Endothelial cell of umbilical vein (primary cell): ENCODE measurements around the gene KCNG2. TPM values are rescaled to one million over a fixed set of nuclear protein-coding genes. Genes with fewer than 3 reads are reported as not detected.

Source experiments
- BruUV-seq: library from RNA; stranded (reverse); fragments of 400-500 nt; replicated peaks from 2 replicates; lab custom pipeline; 2021; lab: Mats Ljungman, UMichigan
- CTCF ChIA-PET: fragments of 300-600, 350-600 bp; sonication (Branson Sonifier 250); formaldehyde crosslinking; loops from one replicate; lab custom pipeline; 2021; ENCODE audit warnings: antibody characterized with exemption, inconsistent platforms; lab: Charles Lee
- POLR2A ChIA-PET: fragments of 300-600, 350-600 bp; sonication (Branson Sonifier 250); formaldehyde crosslinking; loops from one replicate; lab custom pipeline; 2021; ENCODE audit warnings: antibody characterized with exemption, inconsistent platforms; lab: Charles Lee
- DNase-seq: peaks from one replicate; pipeline ENCODE4 v3.0.0-alpha.2; 2011; ENCODE audit warnings: low read depth, low spot score
- FAIRE-seq: peaks from 2 replicates; lab custom pipeline; 2011; peaks lifted over from hg19 to GRCh38; lab: Jason Lieb, UNC
- H2AFZ ChIP-seq: 2 replicates; pipeline ENCODE4 v1.6.0; 2012; ENCODE audit warnings: low read depth, low read length, control low read depth, inconsistent platforms
- H3K27ac ChIP-seq: 2 replicates; pipeline ENCODE4 v1.5.1; 2011; ENCODE audit warnings: low read depth, mild to moderate bottlenecking, control low read depth, low read length, moderate library complexity; ENCODE audit not compliant: insufficient read depth
- H3K27me3 ChIP-seq, 2 experiments: 2 replicates each; pipeline versions ENCODE4 v1.6.0 to v1.6.1; 2011; ENCODE audit warnings: low read length in 2 of 2, mixed read lengths in 1 of 2; ENCODE audit not compliant: control insufficient read depth in 2 of 2, insufficient read depth in 2 of 2
- H3K36me3 ChIP-seq, 2 experiments: 2 replicates in 1 of 2; 3 replicates in 1 of 2; pipeline ENCODE4 v1.5.1; 2011; ENCODE audit warnings: low read length in 2 of 2, mild to moderate bottlenecking in 1 of 2, moderate library complexity in 1 of 2; ENCODE audit not compliant: control insufficient read depth in 2 of 2, insufficient read depth in 2 of 2; ENCODE audit errors: extremely low read depth in 1 of 2
- H3K4me1 ChIP-seq: 3 replicates; pipeline ENCODE4 v1.5.1; 2011; ENCODE audit warnings: mild to moderate bottlenecking, low read length; ENCODE audit not compliant: control insufficient read depth, insufficient read depth; ENCODE audit errors: extremely low read depth
- H3K4me2 ChIP-seq: 2 replicates; pipeline ENCODE4 v1.6.1; 2011; ENCODE audit warnings: low read length, control low read depth, mixed read lengths; ENCODE audit not compliant: insufficient read depth
- H3K4me3 ChIP-seq, 3 experiments: fragments of 200-600 bp in 1 of 3; sonication (generic), shearing (Covaris generic) in 1 of 3; replicated peaks in 1 of 3; 2 replicates each; pipeline ENCODE4 v1.5.1; 2011 to 2016; ENCODE audit warnings: control low read depth in 3 of 3, low read length in 3 of 3, mild to moderate bottlenecking in 2 of 3, inconsistent platforms in 1 of 3, low read depth in 1 of 3, moderate library complexity in 1 of 3; ENCODE audit not compliant: insufficient read depth in 1 of 3
- H3K79me2 ChIP-seq: 2 replicates; pipeline ENCODE4 v1.6.0; 2012; ENCODE audit warnings: low read length, inconsistent platforms; ENCODE audit not compliant: control insufficient read depth, insufficient read depth
- H3K9ac ChIP-seq: replicated peaks from 2 replicates; pipeline ENCODE3; 2011; ENCODE audit warnings: low read length, control low read depth; ENCODE audit not compliant: insufficient read depth; ENCODE audit errors: extremely low read depth
- H3K9me1 ChIP-seq: replicated peaks from 3 replicates; pipeline ENCODE4 v1.6.0; 2011; ENCODE audit warnings: mild to moderate bottlenecking, low read length; ENCODE audit not compliant: control insufficient read depth, insufficient read depth; ENCODE audit errors: extremely low read depth
- H3K9me3 ChIP-seq: replicated peaks from 2 replicates; pipeline ENCODE4 v1.5.1; 2012; ENCODE audit warnings: low read length, inconsistent platforms; ENCODE audit not compliant: control insufficient read depth, insufficient read depth
- H4K20me1 ChIP-seq: replicated peaks from 2 replicates; pipeline ENCODE3; 2011; ENCODE audit warnings: mild to moderate bottlenecking, low read length; ENCODE audit not compliant: control insufficient read depth, insufficient read depth; ENCODE audit errors: extremely low read depth
- FOS ChIP-seq: IDR thresholded peaks from 2 replicates; pipeline ENCODE4 v1.6.1; 2011; ENCODE audit warnings: mild to moderate bottlenecking, low read length, moderate library complexity, borderline replicate concordance; ENCODE audit not compliant: insufficient read depth
- POLR2AphosphoS5 ChIP-seq: IDR thresholded peaks from 2 replicates; pipeline ENCODE4 v1.6.1; 2012; ENCODE audit warnings: low read depth, mild to moderate bottlenecking, control low read depth, low read length, moderate library complexity; ENCODE audit not compliant: insufficient read depth
- dilution Hi-C: fragments of 300-500 bp; cut with MboI; formaldehyde crosslinking; loops from one replicate; pipeline ENCODE4 v1.15.0; 2019; ENCODE audit warnings: low sequenced_read_pairs; ENCODE audit not compliant: extremely low pct_ligation_motif_present
- intact Hi-C: fragments of 100-400 bp; cut with micrococcal nuclease; formaldehyde crosslinking; loops from one replicate; pipeline ENCODE4 v1.10.0; 2022
- polyA plus RNA-seq, 4 experiments: library from polyadenylated mRNA; depleted of rRNA in 3 of 4; stranded (reverse) in 3 of 4; unstranded in 1 of 4; fragments of >200 nt; gene quantifications; 2 replicates each; pipeline versions ENCODE4 v1.2.1 to v1.2.3, GENCODE V29; 2011 to 2012; ENCODE audit warnings: missing spikeins in 1 of 4
- total RNA-seq: library from RNA; stranded (reverse); gene quantifications from 2 replicates; pipeline ENCODE4 v1.2.3, GENCODE V29; 2021
- TF ChIP-seq, protein P1 (sequence below): IDR thresholded peaks from 2 replicates; pipeline ENCODE4 v1.6.1; 2011; ENCODE audit not compliant: insufficient read depth, insufficient read length

The KCNG2 gene
- total and polyA plus RNA-seq, 2 donors (not counting 3 experiments of a cell fraction or from before 2014, with no cell fraction given): not detected

DNA sequence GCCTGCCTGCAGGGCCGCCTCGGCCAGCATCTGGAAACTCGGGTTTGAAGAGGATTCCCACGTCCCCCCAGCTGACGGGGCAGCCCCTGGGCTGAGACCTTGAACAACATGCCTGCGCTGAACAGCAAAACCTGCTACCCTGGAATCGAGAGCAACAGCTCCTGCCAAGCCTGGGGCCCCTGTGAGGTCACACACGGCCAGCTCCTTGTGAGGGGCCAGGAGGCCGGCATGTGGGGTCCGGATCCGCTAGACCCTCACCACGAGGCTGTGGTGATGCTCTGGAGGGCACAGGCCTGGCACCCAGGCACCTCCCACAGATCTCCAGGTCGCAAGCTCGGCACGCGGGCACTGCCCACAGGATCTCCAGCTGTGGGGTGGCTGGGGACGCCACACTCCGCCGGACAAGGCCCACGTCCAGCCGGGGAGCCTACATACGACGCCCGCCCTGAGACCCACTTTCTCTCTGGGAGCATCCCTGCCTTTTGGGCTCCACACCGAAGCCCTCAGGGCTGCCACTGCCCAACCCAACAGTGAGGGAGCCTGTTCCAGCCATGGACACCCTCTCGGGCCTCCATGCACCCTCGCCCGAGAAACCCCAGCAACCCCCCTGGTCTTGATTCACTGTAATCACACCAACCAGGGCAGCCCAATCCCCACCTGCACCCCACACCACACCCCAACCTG is 119.6 kb downstream of the KCNG2 start:
- no peaks in the 10 kb centered on the region for H3K27me3 ChIP-seq
- no peaks in the 10 kb centered on the region for H3K79me2 ChIP-seq
- peaks cover 0 to 7% of the 10 kb centered on the region in 2 experiments for H3K36me3 ChIP-seq
- H3K4me3 ChIP-seq: no peak overlapping the region
- no peaks in the 10 kb centered on the region for H3K9me1 ChIP-seq
- ChIA-PET POLR2A (no interaction called here), CTCF (no interaction called here)
- DNase-seq: no peak
- intact Hi-C loops (no loop called here), dilution Hi-C loops (no loop called here)
- no peak overlapping the region for H3K9ac ChIP-seq
- no peak overlapping the region for H2AFZ ChIP-seq
- no peak overlapping the region for H3K4me2 ChIP-seq
- no peaks in the 10 kb centered on the region for H3K4me1 ChIP-seq
- no peaks in the 10 kb centered on the region for H3K9me3 ChIP-seq
- no peak for FAIRE-seq
- no peak for TF ChIP-seq POLR2AphosphoS5
- no peaks in the 10 kb centered on the region for H4K20me1 ChIP-seq
- BruUV-seq: no TSS peak
- H3K27ac ChIP-seq: no peak overlapping the region

DNA sequence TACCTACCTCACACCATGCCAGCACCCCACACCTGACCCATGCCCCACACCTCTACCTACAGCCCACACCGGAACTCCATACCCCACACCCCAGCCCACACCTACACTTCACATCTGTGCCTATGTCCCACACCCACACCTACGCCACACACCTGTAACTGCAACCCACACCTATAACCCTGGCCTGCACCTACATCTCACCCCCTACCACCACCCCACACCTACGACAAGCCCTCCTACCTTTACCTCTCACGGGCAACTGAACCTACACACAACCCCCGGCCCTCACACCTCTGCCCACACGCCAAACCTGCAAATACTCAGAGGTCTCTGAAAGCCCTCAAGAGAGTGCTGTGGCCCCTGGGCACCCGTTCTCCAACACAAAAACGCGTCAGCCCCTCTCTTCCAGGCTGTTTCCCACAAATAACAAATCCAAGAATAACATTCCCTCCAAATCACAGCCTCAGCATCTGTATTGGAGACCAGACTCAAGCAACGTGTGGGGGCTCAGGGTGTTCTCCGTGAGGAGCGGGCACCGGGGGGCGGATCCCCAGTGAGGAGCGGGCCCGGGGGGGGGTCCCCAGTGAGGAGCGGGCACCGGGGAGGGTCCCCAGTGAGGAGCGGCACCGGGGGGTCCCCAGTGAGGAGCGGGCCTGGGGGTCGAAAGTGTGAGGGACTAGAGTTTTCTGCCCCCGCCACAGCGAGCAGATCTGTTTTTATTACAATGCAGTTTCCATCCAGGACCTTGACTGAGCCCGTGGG is 120.3 kb downstream of the KCNG2 start:
- POLR2A ChIA-PET: no interaction called here

More for the DNA sequence above, 120.3 kb downstream of the KCNG2 start:
- TF ChIP-seq POLR2AphosphoS5 (no peak), FOS (no peak)
- TF ChIP-seq, protein P1, sequence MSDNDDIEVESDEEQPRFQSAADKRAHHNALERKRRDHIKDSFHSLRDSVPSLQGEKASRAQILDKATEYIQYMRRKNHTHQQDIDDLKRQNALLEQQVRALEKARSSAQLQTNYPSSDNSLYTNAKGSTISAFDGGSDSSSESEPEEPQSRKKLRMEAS: no peak
- intact Hi-C loops: no loop called here
- Histone ChIP-seq H3K9ac (no peak overlapping the region), H3K36me3 (peaks cover 0 to 7% of the 10 kb centered on the region in 2 experiments), H2AFZ (no peak overlapping the region), H3K4me1 (no peaks in the 10 kb centered on the region), H3K9me3 (no peaks in the 10 kb centered on the region), H3K27me3 (no peaks in the 10 kb centered on the region), H3K4me3 (no peak overlapping the region), H3K79me2 (no peaks in the 10 kb centered on the region), H3K27ac (no peak overlapping the region), H3K9me1 (no peaks in the 10 kb centered on the region), H3K4me2 (no peak overlapping the region), H4K20me1 (no peaks in the 10 kb centered on the region)
- DNase-seq (no peak), FAIRE-seq (no peak)
- BruUV-seq: no TSS peak
- dilution Hi-C loops: no loop called here
- CTCF ChIA-PET: no interaction called here
